ENCODE measurements around the gene KLK3. TPM values are rescaled to one million over a fixed set of nuclear protein-coding genes. Genes with fewer than 3 reads are reported as not detected.

Gene KLK3
- total and polyA plus RNA-seq, 2 of the 8 experiments (the other 6 are each of a cell fraction or from before 2014, with no cell fraction given) = 0.08 TPM; not detected in 1

DNA sequence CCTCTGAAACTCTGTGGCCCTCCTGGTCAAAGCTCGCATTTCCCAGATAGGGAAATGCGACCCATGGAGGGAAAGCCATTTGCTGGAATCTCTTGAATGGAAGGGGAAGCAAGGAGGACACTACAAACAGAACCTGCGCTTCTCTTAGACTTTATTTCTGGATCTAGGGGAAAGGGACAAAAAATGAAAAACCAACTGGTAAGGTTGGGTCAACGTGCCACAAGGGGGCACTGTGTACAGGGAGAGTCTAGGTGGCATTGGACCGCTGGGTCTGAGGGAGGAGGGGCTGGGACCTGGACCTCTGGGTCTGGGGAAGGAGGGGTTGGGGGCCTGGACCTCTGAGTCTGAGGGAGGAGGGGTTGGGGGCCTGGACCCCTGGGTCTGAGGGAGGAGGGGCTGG is 51.5 kb downstream of the KLK3 start:
- H2AK5ac ChIP-seq (ENCODE audit: low read depth, low read length) = no peak overlapping the region
- ChIA-PET CTCF (ENCODE audit: partially characterized antibody) (interaction anchor here (0.8 to 3.3 kb wide), 16 partner anchors 10 to 189 kb away, joined by 3 to 29 read pairs (median 4); partner anchors contain the start of genes KLK13, KLK2 and KLK8), POLR2A (ENCODE audit: partially characterized antibody) (interaction anchor here (1.1 kb wide), 1 partner anchor 105 kb away, joined by 4 read pairs; no protein-coding TSS in a partner anchor)
- peak; percentile 69 for FAIRE-seq
- H2BK5ac ChIP-seq (ENCODE audit: low read depth, low read length) = no peak overlapping the region
- H3K23ac ChIP-seq (ENCODE audit: insufficient read length) = no peak overlapping the region
- H3K23me2 ChIP-seq (ENCODE audit: low read depth, low read length) = peaks cover 10% of the 10 kb centered on the region
- no peaks in the 10 kb centered on the region for H3K36me3 ChIP-seq (ENCODE audit: control insufficient read depth in 2 of 4, insufficient read depth in 4 of 4, low read length in 3 of 4)
- 15% methylated on average over 5 of the region's 5 CpGs; no CpG with 5 or more reads in 1 of the 2 experiments for WGBS, 2 experiments (ENCODE audit: extremely low coverage in 1 of 2, insufficient coverage in 1 of 2, insufficient read length in 1 of 2, insufficient replicate concordance in 2 of 2, low coverage in 1 of 2, low lambda C conversion rate in 2 of 2, missing lambda C conversion rate in 1 of 2)
- H2BK120ac ChIP-seq (replicated peaks; ENCODE audit: low read depth, low read length) = no peak overlapping the region
- DNase-seq (ENCODE audit: low read depth in 1 of 2, low spot score in 2 of 2) = peak in 1 of 2 experiments; percentile 83
- H3K27me3 ChIP-seq (replicated peaks in 1 of 4; ENCODE audit: control insufficient read depth in 3 of 4, extremely low read depth in 1 of 4, insufficient read depth in 3 of 4, low read length in 3 of 4) = peaks cover 2 to 14% (median 10%) of the 10 kb centered on the region in 4 experiments
- H3K9ac ChIP-seq (replicated peaks in 1 of 4; ENCODE audit: extremely low read depth in 1 of 4, low read depth in 3 of 4, low read length in 3 of 4) = no peak overlapping the region
- no peak overlapping the region for H2BK15ac ChIP-seq (ENCODE audit: low read length)
- no peak overlapping the region for H3K27ac ChIP-seq (ENCODE audit: low read depth, low read length)
- H4K5ac ChIP-seq (ENCODE audit: insufficient read length, low read depth, low read length) = no peak overlapping the region
- H3K9me3 ChIP-seq (ENCODE audit: insufficient read depth in 2 of 2, low read depth in 1 of 2, low read length in 1 of 2) = no peaks in the 10 kb centered on the region
- TF ChIP-seq, protein P1, sequence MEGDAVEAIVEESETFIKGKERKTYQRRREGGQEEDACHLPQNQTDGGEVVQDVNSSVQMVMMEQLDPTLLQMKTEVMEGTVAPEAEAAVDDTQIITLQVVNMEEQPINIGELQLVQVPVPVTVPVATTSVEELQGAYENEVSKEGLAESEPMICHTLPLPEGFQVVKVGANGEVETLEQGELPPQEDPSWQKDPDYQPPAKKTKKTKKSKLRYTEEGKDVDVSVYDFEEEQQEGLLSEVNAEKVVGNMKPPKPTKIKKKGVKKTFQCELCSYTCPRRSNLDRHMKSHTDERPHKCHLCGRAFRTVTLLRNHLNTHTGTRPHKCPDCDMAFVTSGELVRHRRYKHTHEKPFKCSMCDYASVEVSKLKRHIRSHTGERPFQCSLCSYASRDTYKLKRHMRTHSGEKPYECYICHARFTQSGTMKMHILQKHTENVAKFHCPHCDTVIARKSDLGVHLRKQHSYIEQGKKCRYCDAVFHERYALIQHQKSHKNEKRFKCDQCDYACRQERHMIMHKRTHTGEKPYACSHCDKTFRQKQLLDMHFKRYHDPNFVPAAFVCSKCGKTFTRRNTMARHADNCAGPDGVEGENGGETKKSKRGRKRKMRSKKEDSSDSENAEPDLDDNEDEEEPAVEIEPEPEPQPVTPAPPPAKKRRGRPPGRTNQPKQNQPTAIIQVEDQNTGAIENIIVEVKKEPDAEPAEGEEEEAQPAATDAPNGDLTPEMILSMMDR (IDR thresholded peaks at IDR 0.05; ENCODE audit: control extremely low read depth in 1 of 3, insufficient read depth in 1 of 3, low read depth in 1 of 3, low read length in 3 of 3) = peak; percentile 76 to 79 (median 78)
- TF ChIP-seq RAD21 (IDR thresholded peaks at IDR 0.05 in 1 of 2, conservative IDR thresholded peaks at IDR 0.05 in 1 of 2; ENCODE audit: low read depth in 2 of 2, low read length in 2 of 2) = peak; percentile 60 to 70
- no peak for TF ChIP-seq HDAC2 (IDR thresholded peaks at IDR 0.05; ENCODE audit: borderline replicate concordance in 1 of 2, low read depth in 2 of 2, low read length in 2 of 2)
- peaks cover 0 to 2% of the 10 kb centered on the region in 2 experiments for H4K20me1 ChIP-seq (replicated peaks in 1 of 2; ENCODE audit: control insufficient read depth in 1 of 2, insufficient read depth in 2 of 2, low read length in 2 of 2)
- H2BK20ac ChIP-seq (ENCODE audit: low read length) = no peak overlapping the region
- H3K14ac ChIP-seq (ENCODE audit: insufficient read length) = no peak overlapping the region
- no peak overlapping the region for H4K91ac ChIP-seq (replicated peaks; ENCODE audit: insufficient read length, low read length)
- H3K4ac ChIP-seq (replicated peaks; ENCODE audit: insufficient read length, low read depth, low read length) = no peak overlapping the region
- H3K18ac ChIP-seq (ENCODE audit: extremely low read depth, low read length) = no peak overlapping the region
- peaks cover 0 to 8% (median 7%) of the 10 kb centered on the region in 4 experiments; a peak in 3 of 7 replicates for H3K4me1 ChIP-seq (replicated peaks in 1 of 4; ENCODE audit: control insufficient read depth in 3 of 4, insufficient read depth in 4 of 4, low read length in 3 of 4)
- no peak overlapping the region for H3K4me3 ChIP-seq (ENCODE audit: extremely low read depth in 1 of 4, insufficient read depth in 2 of 4, low read depth in 3 of 4, low read length in 4 of 4)
- H4K8ac ChIP-seq (ENCODE audit: extremely low read depth, insufficient read depth, low read length) = no peak overlapping the region
- no peak overlapping the region for H2BK12ac ChIP-seq (ENCODE audit: low read depth, low read length)
- no peaks in the 10 kb centered on the region for H3K79me1 ChIP-seq (ENCODE audit: low read depth, low read length)
- H3K56ac ChIP-seq (replicated peaks; ENCODE audit: insufficient read length, low read depth, low read length) = no peak overlapping the region
- H3K79me2 ChIP-seq (ENCODE audit: control insufficient read depth in 1 of 2, insufficient read depth in 2 of 2, low read length in 2 of 2) = no peaks in the 10 kb centered on the region
- no peak overlapping the region for H2AFZ ChIP-seq (ENCODE audit: low read length)
- H3K4me2 ChIP-seq (ENCODE audit: insufficient read depth in 1 of 2, low read depth in 2 of 2, low read length in 2 of 2) = no peak overlapping the region; a peak in 1 of 4 replicates

All from H1 (cell line).